WI38 (cell line): Measurements from ENCODE around the gene SYDE2.

Source experiments
- H3K4me3 ChIP-seq: 2 replicates; pipeline ENCODE4 v1.5.1; 2011; ENCODE audit warnings: low read depth, mild to moderate bottlenecking, control low read depth, low read length
- TF ChIP-seq, protein P1 (sequence below): IDR thresholded peaks from 2 replicates; pipeline ENCODE4 v1.5.1; 2012; ENCODE audit warnings: low read depth, mild to moderate bottlenecking, control low read depth, low read length

The SYDE2 gene

DNA sequence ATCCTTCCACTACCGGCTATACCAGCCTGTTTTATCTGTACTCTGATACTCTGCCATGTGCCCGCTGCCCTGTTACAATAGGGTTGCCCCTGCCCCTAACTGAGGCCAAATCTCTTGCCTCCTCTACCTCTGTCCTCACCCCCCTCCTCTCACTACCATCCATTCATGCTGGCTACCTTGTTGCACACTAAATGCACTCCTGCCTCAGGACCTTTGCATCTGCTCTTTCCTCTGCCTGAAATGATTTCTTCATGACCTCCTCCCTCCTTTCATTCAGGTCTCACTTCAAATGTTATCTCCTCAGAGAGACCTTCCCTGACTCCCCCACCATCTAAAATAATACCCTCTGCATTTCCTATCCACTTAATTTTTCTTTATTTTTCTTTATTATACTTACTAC, 7.7 kb upstream of the SYDE2 start:
- no peak overlapping the region for H3K4me3 ChIP-seq
- TF ChIP-seq, protein P1, sequence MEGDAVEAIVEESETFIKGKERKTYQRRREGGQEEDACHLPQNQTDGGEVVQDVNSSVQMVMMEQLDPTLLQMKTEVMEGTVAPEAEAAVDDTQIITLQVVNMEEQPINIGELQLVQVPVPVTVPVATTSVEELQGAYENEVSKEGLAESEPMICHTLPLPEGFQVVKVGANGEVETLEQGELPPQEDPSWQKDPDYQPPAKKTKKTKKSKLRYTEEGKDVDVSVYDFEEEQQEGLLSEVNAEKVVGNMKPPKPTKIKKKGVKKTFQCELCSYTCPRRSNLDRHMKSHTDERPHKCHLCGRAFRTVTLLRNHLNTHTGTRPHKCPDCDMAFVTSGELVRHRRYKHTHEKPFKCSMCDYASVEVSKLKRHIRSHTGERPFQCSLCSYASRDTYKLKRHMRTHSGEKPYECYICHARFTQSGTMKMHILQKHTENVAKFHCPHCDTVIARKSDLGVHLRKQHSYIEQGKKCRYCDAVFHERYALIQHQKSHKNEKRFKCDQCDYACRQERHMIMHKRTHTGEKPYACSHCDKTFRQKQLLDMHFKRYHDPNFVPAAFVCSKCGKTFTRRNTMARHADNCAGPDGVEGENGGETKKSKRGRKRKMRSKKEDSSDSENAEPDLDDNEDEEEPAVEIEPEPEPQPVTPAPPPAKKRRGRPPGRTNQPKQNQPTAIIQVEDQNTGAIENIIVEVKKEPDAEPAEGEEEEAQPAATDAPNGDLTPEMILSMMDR, result no peak

DNA sequence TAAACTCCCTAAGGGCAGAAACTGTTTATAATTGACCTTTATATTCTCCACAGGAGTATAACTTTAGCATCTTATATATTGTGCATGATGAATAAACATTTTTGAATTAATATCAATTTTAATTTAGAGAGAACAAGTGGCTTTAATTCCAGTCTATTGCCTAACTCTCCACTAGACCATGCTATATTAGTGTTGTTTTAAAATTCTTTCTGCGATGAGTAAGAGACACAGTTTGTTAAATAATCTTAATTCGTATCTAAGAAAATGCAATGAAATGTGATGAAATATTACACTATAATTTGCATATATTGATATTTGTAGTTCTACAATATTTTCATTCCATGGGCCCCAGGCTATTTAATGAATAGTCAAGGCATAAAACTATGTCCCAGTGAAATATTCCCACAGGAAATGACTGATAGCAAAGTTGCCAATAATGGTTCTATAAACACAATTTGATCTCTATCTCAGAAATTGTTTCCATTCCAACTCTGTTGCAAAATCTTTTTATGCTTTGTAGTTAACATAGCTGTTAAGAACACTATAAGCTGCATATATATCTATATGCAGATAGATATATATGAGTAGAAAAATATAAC, 2.9 kb upstream of the SYDE2 start:
- no peak overlapping the region for H3K4me3 ChIP-seq
- TF ChIP-seq, protein P1, result no peak

DNA sequence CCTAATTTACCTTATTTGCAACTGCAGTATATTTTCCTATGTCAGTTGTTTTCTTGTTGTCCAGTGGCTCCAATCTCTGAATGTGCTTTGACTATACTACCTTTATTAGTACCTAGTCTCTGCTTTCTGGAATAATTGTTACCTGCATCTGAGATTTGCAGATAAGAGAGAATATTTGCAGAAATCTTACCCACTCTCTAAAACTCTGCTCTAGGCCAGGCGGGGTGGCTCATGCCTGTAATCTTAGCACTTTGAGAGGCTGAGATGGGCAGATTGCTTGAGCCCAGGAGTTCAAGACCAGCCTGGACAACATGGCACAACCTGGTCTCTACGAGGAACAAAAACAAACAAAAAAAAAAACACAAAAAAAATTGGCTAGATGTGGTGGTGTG, 2.0 kb upstream of the SYDE2 start:
- no peak overlapping the region for H3K4me3 ChIP-seq
- TF ChIP-seq, protein P1, result no peak

DNA sequence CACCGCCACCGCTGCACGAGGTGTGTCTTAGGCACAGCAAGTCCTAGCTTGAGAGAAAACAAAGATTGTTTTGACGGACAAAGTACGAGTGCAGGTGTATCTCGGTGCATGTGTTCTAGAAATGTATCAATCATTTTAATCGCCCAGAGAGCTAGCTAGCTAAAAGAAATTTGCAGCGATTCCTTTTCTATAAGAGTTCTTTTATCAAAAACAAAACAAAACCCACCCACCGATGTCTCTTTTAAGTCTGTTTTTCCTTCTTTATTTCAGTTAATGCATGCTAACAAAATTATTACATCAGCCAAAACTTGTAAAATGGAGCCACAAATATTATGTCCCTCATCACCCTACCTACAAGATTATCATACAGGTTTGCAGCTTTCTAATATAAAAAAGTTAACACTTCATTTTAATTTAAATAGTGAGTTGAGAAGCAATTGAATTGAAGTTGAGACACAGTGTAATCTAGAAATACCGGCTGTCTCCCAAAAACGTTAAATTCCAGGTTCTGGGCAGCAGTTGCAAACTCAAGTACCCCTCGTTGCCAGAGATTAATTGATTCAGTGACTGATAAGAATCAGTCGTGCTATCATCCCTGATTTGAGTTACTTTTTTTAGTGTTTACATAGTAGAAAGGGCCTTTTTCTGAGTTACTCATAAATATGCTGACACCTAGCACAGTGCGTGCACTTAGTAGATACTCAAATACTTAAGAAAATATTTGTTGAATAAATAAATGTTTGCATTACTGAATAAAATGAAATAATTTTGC, 1.5 kb upstream of the SYDE2 start:
- peak overlapping the region; percentile 84 for H3K4me3 ChIP-seq
- TF ChIP-seq, protein P1, result no peak

DNA sequence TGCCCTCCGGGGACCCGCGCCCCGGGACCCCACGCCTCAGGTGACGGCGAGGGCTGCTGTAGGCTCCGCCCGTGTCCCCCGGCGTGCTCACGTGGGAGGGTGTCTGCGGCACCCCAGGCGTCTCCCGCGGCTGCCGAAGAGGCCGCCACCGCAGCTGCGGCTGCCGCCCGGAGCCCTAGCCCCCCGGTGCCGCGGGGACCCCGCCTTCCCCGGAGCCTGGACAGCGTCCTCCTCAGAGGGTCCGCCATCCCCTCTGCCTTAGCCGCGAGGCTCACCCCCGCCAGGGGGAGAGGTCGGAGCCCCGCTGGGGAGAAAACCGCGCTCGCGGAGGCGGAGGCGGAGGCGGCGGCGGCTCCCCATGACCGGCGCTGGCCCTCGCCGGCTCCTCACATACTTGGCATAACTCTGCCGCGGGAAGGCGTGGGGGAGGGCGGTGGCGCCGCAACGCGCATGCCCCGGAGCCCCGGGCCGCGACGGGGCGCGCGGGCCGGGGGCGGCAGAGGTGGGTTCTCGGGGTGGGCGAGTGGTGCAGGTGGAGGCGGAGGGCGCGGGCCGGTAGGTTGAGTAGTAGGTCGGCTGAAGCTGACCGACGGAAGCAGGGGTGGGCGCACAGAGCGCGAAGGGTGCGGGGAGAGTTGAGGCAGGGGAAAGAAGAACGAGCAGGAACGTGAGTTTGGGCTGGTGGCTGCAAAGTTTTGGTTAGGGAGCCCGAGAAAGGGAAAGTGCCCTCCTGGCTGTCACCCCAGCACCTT, 700 bp upstream of the SYDE2 start:
- TF ChIP-seq, protein P1, result no peak
- H3K4me3 ChIP-seq, result peak overlapping the region; percentile 84

DNA sequence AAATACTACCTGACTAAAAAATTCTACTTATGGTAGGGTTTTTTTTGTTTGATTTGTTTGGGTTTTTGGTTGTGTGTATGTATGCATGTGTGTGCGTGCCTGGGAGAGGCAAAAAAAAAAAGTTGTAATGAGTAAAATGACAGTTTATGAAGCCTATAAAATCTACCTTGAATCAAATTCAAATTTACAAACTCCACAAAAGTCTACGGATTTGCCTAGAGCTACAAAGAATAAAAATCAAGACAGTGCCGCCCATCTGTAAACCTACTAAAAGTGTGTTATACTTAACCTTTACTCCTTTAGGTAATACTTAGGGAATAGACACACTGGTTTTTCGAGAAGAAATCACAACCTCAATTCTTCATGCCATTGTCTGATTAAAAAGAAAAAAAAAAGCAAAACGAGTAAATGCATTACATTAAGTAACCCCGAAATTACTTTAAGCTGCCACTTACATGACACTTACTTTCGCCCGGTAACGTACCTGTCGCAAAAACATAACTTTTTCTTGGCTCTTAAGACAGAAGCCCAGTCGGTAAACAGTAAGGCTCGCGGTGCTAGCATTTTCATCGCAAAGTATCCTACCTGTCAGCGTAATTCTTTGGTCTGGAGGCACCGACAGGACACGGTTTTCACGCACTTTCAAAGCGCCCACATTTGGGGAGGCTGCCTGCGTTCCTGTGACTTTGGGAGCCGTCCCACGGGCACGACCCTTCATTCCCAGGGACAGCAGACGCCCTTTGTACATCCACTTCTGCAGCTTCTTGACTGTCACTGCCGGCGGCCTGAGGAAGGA, 951 bp downstream of the SYDE2 start:
- TF ChIP-seq, protein P1, result no peak
- H3K4me3 ChIP-seq, result peak overlapping the region; percentile 84
